ENCODE results near the gene HCFC2. TPM values are rescaled to one million over a fixed set of nuclear protein-coding genes. Genes with fewer than 3 reads are reported as not detected.
A peak's percentile ranks its signal among the peaks of the same experiment; 100 is the strongest.

The HCFC2 gene
- polyA plus RNA-seq, 1 donor = 12.2 TPM

- H3K27ac ChIP-seq (ENCODE audit: low read length) = no peak overlapping the region
These were observed 8.5 kb upstream of the HCFC2 start for GRCh38 chr12:104055686-104056388.

GRCh38 chr12:104056419-104056972 lies 7.8 kb upstream of the HCFC2 start:
- H3K27ac ChIP-seq (ENCODE audit: low read length) = no peak overlapping the region

More at GRCh38 chr12:104055686-104056388, 8.5 kb upstream of the HCFC2 start:
- no peaks in the 10 kb centered on the region for H3K4me1 ChIP-seq (ENCODE audit: control insufficient read depth, insufficient read depth, low read length)
- peaks cover 14% of the 10 kb centered on the region for H3K27me3 ChIP-seq (ENCODE audit: control insufficient read depth, insufficient read depth, low read length)
- H3K4me3 ChIP-seq (ENCODE audit: low read length) = no peak overlapping the region
- DNase-seq = peak in 1 of 2 donors; percentile 22
- no CpG with 5 or more reads among the region's 5 CpGs for WGBS (ENCODE audit: insufficient coverage, low lambda C conversion rate)
- H3K36me3 ChIP-seq (ENCODE audit: control insufficient read depth, insufficient read depth, low read length) = no peaks in the 10 kb centered on the region
- H3K9me3 ChIP-seq (ENCODE audit: control insufficient read depth, low read depth, low read length) = no peaks in the 10 kb centered on the region

GRCh38 chr12:104057771-104058197 lies 6.5 kb upstream of the HCFC2 start:
- 0% methylated on average over 1 of the region's 1 CpG for WGBS (ENCODE audit: insufficient coverage, low lambda C conversion rate)
- no peaks in the 10 kb centered on the region for H3K9me3 ChIP-seq (ENCODE audit: control insufficient read depth, low read depth, low read length)
- H3K4me1 ChIP-seq (ENCODE audit: control insufficient read depth, insufficient read depth, low read length) = no peaks in the 10 kb centered on the region
- H3K27ac ChIP-seq (ENCODE audit: low read length) = no peak overlapping the region
- no peak for DNase-seq
- no peaks in the 10 kb centered on the region for H3K36me3 ChIP-seq (ENCODE audit: control insufficient read depth, insufficient read depth, low read length)
- H3K27me3 ChIP-seq (ENCODE audit: control insufficient read depth, insufficient read depth, low read length) = peaks cover 11% of the 10 kb centered on the region
- H3K4me3 ChIP-seq (ENCODE audit: low read length) = no peak overlapping the region

More at GRCh38 chr12:104056419-104056972, 7.8 kb upstream of the HCFC2 start:
- Histone ChIP-seq H3K36me3 (ENCODE audit: control insufficient read depth, insufficient read depth, low read length) (no peaks in the 10 kb centered on the region), H3K9me3 (ENCODE audit: control insufficient read depth, low read depth, low read length) (no peaks in the 10 kb centered on the region), H3K4me3 (ENCODE audit: low read length) (no peak overlapping the region), H3K27me3 (ENCODE audit: control insufficient read depth, insufficient read depth, low read length) (peaks cover 16% of the 10 kb centered on the region), H3K4me1 (ENCODE audit: control insufficient read depth, insufficient read depth, low read length) (no peaks in the 10 kb centered on the region)
- WGBS (ENCODE audit: insufficient coverage, low lambda C conversion rate) = 29% methylated on average over 1 of the region's 4 CpGs
- no peak for DNase-seq

- no peak overlapping the region for H3K4me3 ChIP-seq (ENCODE audit: low read length)
These were observed 5.5 kb upstream of the HCFC2 start for GRCh38 chr12:104058802-104059201.

GRCh38 chr12:104059963-104060362 lies 4.4 kb upstream of the HCFC2 start:
- peaks cover 8% of the 10 kb centered on the region for H3K27me3 ChIP-seq (ENCODE audit: control insufficient read depth, insufficient read depth, low read length)
- DNase-seq = no peak
- no peak overlapping the region for H3K4me3 ChIP-seq (ENCODE audit: low read length)
- no peaks in the 10 kb centered on the region for H3K36me3 ChIP-seq (ENCODE audit: control insufficient read depth, insufficient read depth, low read length)
- no peak overlapping the region for H3K27ac ChIP-seq (ENCODE audit: low read length)
- 59% methylated on average over 2 of the region's 2 CpGs for WGBS (ENCODE audit: insufficient coverage, low lambda C conversion rate)
- H3K4me1 ChIP-seq (ENCODE audit: control insufficient read depth, insufficient read depth, low read length) = no peaks in the 10 kb centered on the region
- no peaks in the 10 kb centered on the region for H3K9me3 ChIP-seq (ENCODE audit: control insufficient read depth, low read depth, low read length)

More at GRCh38 chr12:104058802-104059201, 5.5 kb upstream of the HCFC2 start:
- no peak overlapping the region for H3K27ac ChIP-seq (ENCODE audit: low read length)
- no peak for DNase-seq
- H3K27me3 ChIP-seq (ENCODE audit: control insufficient read depth, insufficient read depth, low read length) = peaks cover 10% of the 10 kb centered on the region
- no peaks in the 10 kb centered on the region for H3K9me3 ChIP-seq (ENCODE audit: control insufficient read depth, low read depth, low read length)
- no peaks in the 10 kb centered on the region for H3K36me3 ChIP-seq (ENCODE audit: control insufficient read depth, insufficient read depth, low read length)
- H3K4me1 ChIP-seq (ENCODE audit: control insufficient read depth, insufficient read depth, low read length) = no peaks in the 10 kb centered on the region
- WGBS (ENCODE audit: insufficient coverage, low lambda C conversion rate) = no CpG with 5 or more reads among the region's 4 CpGs

- H3K4me3 ChIP-seq (ENCODE audit: low read length) = no peak overlapping the region
- WGBS (ENCODE audit: insufficient coverage, low lambda C conversion rate) = no CpG with 5 or more reads among the region's 2 CpGs
- no peak for DNase-seq
- no peaks in the 10 kb centered on the region for H3K36me3 ChIP-seq (ENCODE audit: control insufficient read depth, insufficient read depth, low read length)
- no peaks in the 10 kb centered on the region for H3K4me1 ChIP-seq (ENCODE audit: control insufficient read depth, insufficient read depth, low read length)
- no peaks in the 10 kb centered on the region for H3K9me3 ChIP-seq (ENCODE audit: control insufficient read depth, low read depth, low read length)
- no peak overlapping the region for H3K27ac ChIP-seq (ENCODE audit: low read length)
- peaks cover 8% of the 10 kb centered on the region for H3K27me3 ChIP-seq (ENCODE audit: control insufficient read depth, insufficient read depth, low read length)
These were observed 3.5 kb upstream of the HCFC2 start for GRCh38 chr12:104060791-104061190.

GRCh38 chr12:104063712-104064030 lies 660 bp upstream of the HCFC2 start:
- Histone ChIP-seq H3K9me3 (ENCODE audit: control insufficient read depth, low read depth, low read length) (no peaks in the 10 kb centered on the region), H3K36me3 (ENCODE audit: control insufficient read depth, insufficient read depth, low read length) (peaks cover 4% of the 10 kb centered on the region), H3K4me3 (ENCODE audit: low read length) (peak overlapping the region; percentile 84), H3K4me1 (ENCODE audit: control insufficient read depth, insufficient read depth, low read length) (no peaks in the 10 kb centered on the region), H3K27me3 (ENCODE audit: control insufficient read depth, insufficient read depth, low read length) (peaks cover 6% of the 10 kb centered on the region), H3K27ac (ENCODE audit: low read length) (peak overlapping the region; percentile 67)
- DNase-seq = no peak
- WGBS (ENCODE audit: insufficient coverage, low lambda C conversion rate) = no CpG with 5 or more reads among the region's 7 CpGs

- peaks cover 4% of the 10 kb centered on the region for H3K36me3 ChIP-seq (ENCODE audit: control insufficient read depth, insufficient read depth, low read length)
- H3K4me3 ChIP-seq (ENCODE audit: low read length) = peak overlapping the region; percentile 84
- DNase-seq = peak in 1 of 2 donors; percentile 41
- no CpG with 5 or more reads among the region's 41 CpGs for WGBS (ENCODE audit: insufficient coverage, low lambda C conversion rate)
- peaks cover 4% of the 10 kb centered on the region for H3K27me3 ChIP-seq (ENCODE audit: control insufficient read depth, insufficient read depth, low read length)
- H3K9me3 ChIP-seq (ENCODE audit: control insufficient read depth, low read depth, low read length) = no peaks in the 10 kb centered on the region
- no peaks in the 10 kb centered on the region for H3K4me1 ChIP-seq (ENCODE audit: control insufficient read depth, insufficient read depth, low read length)
- H3K27ac ChIP-seq (ENCODE audit: low read length) = peak overlapping the region; percentile 26
These were observed 604 bp downstream of the HCFC2 start for GRCh38 chr12:104064842-104065427.

- WGBS (ENCODE audit: insufficient coverage, low lambda C conversion rate) = no CpG with 5 or more reads among the region's 2 CpGs
- Histone ChIP-seq H3K4me3 (ENCODE audit: low read length) (no peak overlapping the region), H3K27me3 (ENCODE audit: control insufficient read depth, insufficient read depth, low read length) (no peaks in the 10 kb centered on the region), H3K9me3 (ENCODE audit: control insufficient read depth, low read depth, low read length) (no peaks in the 10 kb centered on the region), H3K27ac (ENCODE audit: low read length) (no peak overlapping the region), H3K4me1 (ENCODE audit: control insufficient read depth, insufficient read depth, low read length) (no peaks in the 10 kb centered on the region), H3K36me3 (ENCODE audit: control insufficient read depth, insufficient read depth, low read length) (peaks cover 17% of the 10 kb centered on the region)
- DNase-seq = no peak
These were observed 7.8 kb downstream of the HCFC2 start for GRCh38 chr12:104072099-104072498.

GRCh38 chr12:104073699-104074098 lies 9.4 kb downstream of the HCFC2 start:
- no peaks in the 10 kb centered on the region for H3K9me3 ChIP-seq (ENCODE audit: control insufficient read depth, low read depth, low read length)
- no peak for DNase-seq
- H3K4me1 ChIP-seq (ENCODE audit: control insufficient read depth, insufficient read depth, low read length) = no peaks in the 10 kb centered on the region
- H3K4me3 ChIP-seq (ENCODE audit: low read length) = no peak overlapping the region
- 100% methylated on average over 1 of the region's 1 CpG for WGBS (ENCODE audit: insufficient coverage, low lambda C conversion rate)
- H3K27me3 ChIP-seq (ENCODE audit: control insufficient read depth, insufficient read depth, low read length) = no peaks in the 10 kb centered on the region
- H3K36me3 ChIP-seq (ENCODE audit: control insufficient read depth, insufficient read depth, low read length) = peaks cover 14% of the 10 kb centered on the region
- no peak overlapping the region for H3K27ac ChIP-seq (ENCODE audit: low read length)

All from large intestine (tissue), 3 donors.